Transverse colon (tissue), 4 donors: ENCODE data around the gene EFNA5. TPM values are rescaled to one million over a fixed set of nuclear protein-coding genes. Genes with fewer than 3 reads are reported as not detected.

ENCODE experiments used
- DNase-seq: peaks from one replicate; pipeline ENCODE4 v3.0.0-alpha.2; 2019
- H3K27ac ChIP-seq, 4 donors: fragments of 200-600 bp; sonication (generic); 2 replicates each; pipeline ENCODE4 v1.5.1; 2016 to 2018; ENCODE audit warnings: inconsistent platforms in 4 of 4
- H3K27me3 ChIP-seq: fragments of 200-600 bp; sonication (generic); 2 replicates; pipeline ENCODE4 v1.5.1; 2017; ENCODE audit warnings: inconsistent platforms
- H3K36me3 ChIP-seq, 4 donors: fragments of 200-600 bp; sonication (generic); 2 replicates each; pipeline ENCODE4 v1.5.1; 2017 to 2019; ENCODE audit warnings: inconsistent platforms in 4 of 4
- H3K4me1 ChIP-seq, 4 donors: fragments of 200-600 bp; sonication (generic); 2 replicates each; pipeline ENCODE4 v1.5.1; 2017 to 2020; ENCODE audit warnings: inconsistent platforms in 4 of 4
- H3K4me3 ChIP-seq, 4 donors: fragments of 200-600 bp; sonication (generic); 1 replicate in 1 of 4; 2 replicates in 3 of 4; pipeline versions ENCODE4 v1.5.1 to v1.6.1; 2017 to 2019; ENCODE audit warnings: inconsistent platforms in 4 of 4
- H3K9me3 ChIP-seq, 2 donors: fragments of 200-600 bp; sonication (generic); 2 replicates each; pipeline ENCODE4 v1.5.1; 2017 to 2019; ENCODE audit warnings: inconsistent platforms in 2 of 2
- EP300 ChIP-seq: sonication (generic); formaldehyde crosslinking; IDR thresholded peaks from one replicate; pipeline ENCODE4 v1.6.1; 2017; ENCODE audit warnings: antibody characterized with exemption, low read depth
- POLR2A ChIP-seq: fragments of 450-650 bp; IDR thresholded peaks from one replicate; pipeline ENCODE4 v1.6.1; 2016; ENCODE audit warnings: antibody characterized with exemption, mild to moderate bottlenecking, moderate library complexity
- POLR2AphosphoS5 ChIP-seq, 3 donors: sonication (generic); formaldehyde crosslinking; IDR thresholded peaks; one replicate each; pipeline ENCODE4 v1.6.1; 2016; ENCODE audit warnings: antibody characterized with exemption in 3 of 3
- WGBS, 2 donors: methylation state at CpG; one replicate each; pipeline ENCODE4 v1.1.5; 2018; ENCODE audit warnings: low coverage in 1 of 2; 5-methylcytosine and 5-hydroxymethylcytosine counted together
- in situ Hi-C, 4 donors: fragments of 200-750 bp; cut with MboI; loops; one replicate each; pipeline versions ENCODE4 v1.15.0 to v1.15.1; 2017; ENCODE audit warnings: low sequenced_read_pairs in 3 of 4, low pct_ligation_motif_present in 1 of 4, low pct_unique_long_range_greater_than_20kb in 1 of 4
- intact Hi-C: fragments of 100-400 bp; cut with DNase I; formaldehyde crosslinking; loops from one replicate; pipeline ENCODE4 v1.15.1; 2023; ENCODE audit warnings: low total_unique reads
- total RNA-seq, 4 donors: library from RNA; depleted of rRNA; stranded (reverse); fragments of >200 nt; gene quantifications; one replicate each; pipeline ENCODE4 v1.1.0, GENCODE V29; 2016
- TF ChIP-seq, protein P1 (sequence below), 5 experiments: fragments of 200-600 bp in 3 of 5; fragments of 450-650 bp in 2 of 5; sonication (generic) in 3 of 5; IDR thresholded peaks; 1 replicate in 2 of 5; 2 replicates in 3 of 5; pipeline ENCODE4 v1.5.1; 2016 to 2017; ENCODE audit warnings: antibody characterized with exemption in 5 of 5, inconsistent platforms in 3 of 5, mild to moderate bottlenecking in 2 of 5, moderate library complexity in 1 of 5

EFNA5 gene
- total RNA-seq, 4 donors from 2014 or later, result 1.5 to 18.2 (median 12.1) TPM

DNA sequence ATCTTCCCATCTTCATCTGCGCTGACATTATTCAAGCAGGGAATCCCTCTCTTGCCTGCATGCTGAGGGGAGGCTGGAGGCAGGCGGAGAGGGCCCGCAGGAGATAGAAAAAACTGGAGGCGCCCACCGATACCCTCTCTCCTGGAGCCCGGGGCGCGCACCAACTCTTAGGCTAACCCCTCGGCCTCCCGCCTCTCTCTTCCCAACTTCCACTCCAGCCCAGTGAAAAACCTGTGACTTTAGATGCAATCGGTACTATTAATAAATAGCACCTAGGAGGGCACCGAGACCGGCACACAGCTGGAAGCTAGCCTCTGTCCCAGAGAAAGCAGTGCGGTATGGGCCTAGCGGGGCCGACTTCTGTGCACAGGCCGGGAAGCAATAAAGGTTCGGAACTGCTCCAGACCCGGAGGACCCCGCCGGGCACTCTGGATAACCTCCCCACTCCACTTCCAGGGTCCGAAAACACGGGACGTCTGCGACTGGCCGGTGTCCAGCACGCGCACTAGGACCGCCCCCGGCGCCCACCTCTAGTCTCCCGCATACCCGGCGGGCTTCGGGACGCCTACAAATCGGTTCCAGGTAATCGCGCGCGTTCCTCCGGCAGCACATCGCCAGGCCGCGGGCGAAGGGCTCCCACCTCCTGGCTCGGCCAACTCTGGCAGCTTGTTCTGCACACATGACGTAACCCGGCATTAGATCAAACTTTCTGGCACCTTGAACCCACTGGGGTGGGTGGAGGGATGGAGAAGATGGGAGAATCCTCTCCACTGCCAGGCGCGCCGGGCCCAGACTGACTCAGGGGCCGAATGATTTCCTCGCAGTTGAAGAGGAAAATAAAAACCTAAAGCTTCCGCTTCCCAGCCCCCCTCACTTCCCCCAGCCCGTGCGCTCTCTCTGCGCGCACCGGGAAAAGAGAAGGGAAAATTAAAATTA, 1.4 kb downstream of the EFNA5 start:
- in situ Hi-C loops, result no loop called here
- intact Hi-C loops, result no loop called here
- Histone ChIP-seq H3K4me1 (peaks cover 0 to 38% (median 21%) of the 10 kb centered on the region in 4 donors), H3K27ac (peak overlapping the region; percentile 80 to 90 (median 88)), H3K9me3 (no peaks in the 10 kb centered on the region), H3K27me3 (peaks cover 41% of the 10 kb centered on the region), H3K4me3 (peak overlapping the region; percentile 50 to 72 (median 64)), H3K36me3 (no peaks in the 10 kb centered on the region)
- 4 to 16% methylated on average over 10 to 60 of the region's 60 CpGs for WGBS, 2 donors
- peak; percentile 23 for TF ChIP-seq POLR2A
- peak in 1 of 3 donors; percentile 16 for TF ChIP-seq POLR2AphosphoS5 (IDR thresholded peaks at IDR 0.05)
- TF ChIP-seq, protein P1, sequence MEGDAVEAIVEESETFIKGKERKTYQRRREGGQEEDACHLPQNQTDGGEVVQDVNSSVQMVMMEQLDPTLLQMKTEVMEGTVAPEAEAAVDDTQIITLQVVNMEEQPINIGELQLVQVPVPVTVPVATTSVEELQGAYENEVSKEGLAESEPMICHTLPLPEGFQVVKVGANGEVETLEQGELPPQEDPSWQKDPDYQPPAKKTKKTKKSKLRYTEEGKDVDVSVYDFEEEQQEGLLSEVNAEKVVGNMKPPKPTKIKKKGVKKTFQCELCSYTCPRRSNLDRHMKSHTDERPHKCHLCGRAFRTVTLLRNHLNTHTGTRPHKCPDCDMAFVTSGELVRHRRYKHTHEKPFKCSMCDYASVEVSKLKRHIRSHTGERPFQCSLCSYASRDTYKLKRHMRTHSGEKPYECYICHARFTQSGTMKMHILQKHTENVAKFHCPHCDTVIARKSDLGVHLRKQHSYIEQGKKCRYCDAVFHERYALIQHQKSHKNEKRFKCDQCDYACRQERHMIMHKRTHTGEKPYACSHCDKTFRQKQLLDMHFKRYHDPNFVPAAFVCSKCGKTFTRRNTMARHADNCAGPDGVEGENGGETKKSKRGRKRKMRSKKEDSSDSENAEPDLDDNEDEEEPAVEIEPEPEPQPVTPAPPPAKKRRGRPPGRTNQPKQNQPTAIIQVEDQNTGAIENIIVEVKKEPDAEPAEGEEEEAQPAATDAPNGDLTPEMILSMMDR (IDR thresholded peaks at IDR 0.05), result no peak
- peak; percentile 48 for DNase-seq

DNA sequence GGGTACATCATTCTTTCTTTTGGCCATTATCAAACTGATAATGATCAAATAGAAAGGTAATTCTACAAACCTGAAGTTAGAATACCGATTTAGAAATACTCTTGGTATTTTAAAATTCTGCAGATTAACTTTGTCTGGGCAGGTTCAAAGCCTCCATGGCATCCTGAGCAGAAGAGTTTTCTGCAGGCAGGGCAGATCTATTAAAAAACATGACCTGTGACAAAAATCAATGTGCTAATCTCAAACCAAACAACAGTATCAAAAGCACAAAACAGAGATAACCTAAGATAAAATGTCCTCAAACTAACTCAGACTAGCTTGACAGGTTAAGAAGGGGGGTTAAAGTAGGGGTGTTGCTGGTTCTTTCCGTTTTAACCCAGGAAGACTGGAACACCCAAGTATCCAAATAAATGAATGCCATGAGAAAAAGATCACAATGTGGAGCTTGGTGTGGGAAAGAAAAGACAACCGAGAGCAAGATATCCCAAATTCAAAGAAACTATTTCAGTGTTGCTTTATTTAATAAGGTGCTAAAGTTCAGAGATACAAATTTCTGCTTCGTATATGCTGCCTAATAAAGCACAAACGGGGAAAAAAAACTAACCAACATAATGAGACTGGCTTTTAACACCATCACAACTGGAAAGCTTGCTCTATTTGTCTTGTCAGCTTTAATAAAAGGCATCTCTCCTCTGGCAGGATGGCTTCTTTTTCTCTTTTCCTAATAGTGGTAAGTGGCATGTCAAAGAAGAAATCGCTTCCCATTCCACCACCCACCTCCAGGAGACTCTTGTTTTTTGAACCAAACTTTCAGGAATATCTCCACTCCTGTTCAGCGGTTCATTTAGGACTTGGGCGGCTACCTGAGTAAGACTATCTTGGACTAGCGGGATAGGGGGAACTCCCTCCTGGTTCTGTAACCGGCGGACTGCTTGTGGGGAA, 2.3 kb downstream of the EFNA5 start:
- Histone ChIP-seq H3K4me1 (peaks cover 0 to 37% (median 19%) of the 10 kb centered on the region in 4 donors), H3K36me3 (no peaks in the 10 kb centered on the region), H3K4me3 (peak overlapping the region; percentile 50 to 72 (median 64)), H3K27ac (peak overlapping the region; percentile 80 to 90 (median 88)), H3K9me3 (no peaks in the 10 kb centered on the region), H3K27me3 (peaks cover 40% of the 10 kb centered on the region)
- DNase-seq, result peak; percentile 10
- intact Hi-C loops, result no loop called here
- WGBS, 2 donors, result 49 to 50% methylated on average over 4 to 11 of the region's 11 CpGs
- no peak for TF ChIP-seq POLR2A
- TF ChIP-seq, protein P1 (IDR thresholded peaks at IDR 0.05), result no peak
- no peak for TF ChIP-seq EP300
- TF ChIP-seq POLR2AphosphoS5 (IDR thresholded peaks at IDR 0.05), result no peak
- in situ Hi-C loops, result no loop called here

DNA sequence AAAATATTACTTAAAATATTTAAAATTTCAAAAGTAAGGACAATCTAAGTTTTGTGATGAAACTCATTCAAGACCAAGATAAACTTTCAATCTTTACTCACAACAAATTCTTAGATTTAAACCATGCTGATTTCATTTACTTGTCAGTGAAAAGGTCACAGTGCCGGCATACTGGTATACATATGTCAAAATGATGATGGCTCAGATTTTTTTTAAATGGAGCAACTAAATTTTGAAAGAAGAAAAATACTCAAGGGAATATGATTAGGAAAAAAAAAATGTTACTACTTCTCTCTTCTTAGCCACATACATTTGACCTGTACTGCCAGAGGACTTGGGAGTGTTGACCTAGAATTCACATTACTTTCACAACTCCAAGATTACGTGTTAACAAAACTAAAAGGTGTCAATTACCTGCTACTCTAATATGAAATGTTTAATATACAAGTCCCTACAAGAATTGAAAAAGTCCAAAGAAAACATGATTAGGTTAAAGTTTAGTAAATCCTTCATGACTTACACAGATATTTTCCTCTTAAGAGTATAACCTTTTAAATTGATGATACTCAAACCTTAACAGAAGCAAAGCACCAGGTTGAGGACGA, 4.6 kb downstream of the EFNA5 start:
- no peaks in the 10 kb centered on the region for H3K9me3 ChIP-seq
- no peaks in the 10 kb centered on the region for H3K36me3 ChIP-seq
- intact Hi-C loops (no loop called here), in situ Hi-C loops (no loop called here)
- H3K4me3 ChIP-seq, result no peak overlapping the region
- H3K27me3 ChIP-seq, result peaks cover 23% of the 10 kb centered on the region
- DNase-seq, result no peak
- H3K27ac ChIP-seq, result no peak overlapping the region
- 76 to 83% methylated on average over 3 of the region's 3 CpGs for WGBS, 2 donors
- TF ChIP-seq POLR2AphosphoS5 (IDR thresholded peaks at IDR 0.05) (no peak), POLR2A (no peak), EP300 (no peak)
- TF ChIP-seq, protein P1 (IDR thresholded peaks at IDR 0.05), result no peak
- H3K4me1 ChIP-seq, result peaks cover 0 to 17% (median 9%) of the 10 kb centered on the region in 4 donors
